HepG2 (cell line): ENCODE results near the gene TMC4. TPM values are rescaled to one million over a fixed set of nuclear protein-coding genes. Genes with fewer than 3 reads are reported as not detected.
A peak's percentile ranks its signal among the peaks of the same experiment; 100 is the strongest.

ENCODE experiments used
- CREM ChIP-seq, 2 experiments: sonication (generic) in 1 of 2; formaldehyde crosslinking in 1 of 2; IDR thresholded peaks; 2 replicates each; pipeline versions ENCODE4 v1.4.0 to v1.6.1; 2016 to 2020; ENCODE audit warnings: antibody characterized with exemption in 1 of 2, mild to moderate bottlenecking in 1 of 2, missing genetic modification reagents in 1 of 2
- EED ChIP-seq: sonication (generic); formaldehyde crosslinking; IDR thresholded peaks from 2 replicates; pipeline ENCODE4 v1.5.0; 2020; ENCODE audit warnings: mild to moderate bottlenecking, missing genetic modification reagents
- FOXA3 ChIP-seq: IDR thresholded peaks from 2 replicates; pipeline ENCODE4 v1.6.1; 2016; ENCODE audit warnings: missing genetic modification reagents, missing compliant biosample characterization
- IRF1 ChIP-seq: sonication (generic); formaldehyde crosslinking; IDR thresholded peaks from 2 replicates; pipeline ENCODE4 v1.4.0; 2020; ENCODE audit warnings: low read depth, mild to moderate bottlenecking, missing genetic modification reagents
- NR0B2 ChIP-seq: sonication (generic); formaldehyde crosslinking; IDR thresholded peaks from 2 replicates; pipeline ENCODE4 v1.4.0; 2020; ENCODE audit warnings: mild to moderate bottlenecking, missing genetic modification reagents
- SNAI1 ChIP-seq: sonication (generic); formaldehyde crosslinking; IDR thresholded peaks from 2 replicates; pipeline ENCODE4 v1.5.0; 2020; ENCODE audit warnings: mild to moderate bottlenecking, missing genetic modification reagents, borderline replicate concordance
- ZFX ChIP-seq: sonication (generic); formaldehyde crosslinking; IDR thresholded peaks from 2 replicates; pipeline ENCODE4 v1.4.0; 2020; ENCODE audit warnings: mild to moderate bottlenecking, low read depth, missing genetic modification reagents, moderate library complexity
- ZNF33B ChIP-seq: sonication (generic); formaldehyde crosslinking; IDR thresholded peaks from 2 replicates; pipeline ENCODE4 v1.5.1; 2020; ENCODE audit warnings: mild to moderate bottlenecking, missing genetic modification reagents
- ZNF354B ChIP-seq: sonication (generic); formaldehyde crosslinking; IDR thresholded peaks from 2 replicates; pipeline ENCODE4 v1.8.0; 2022; ENCODE audit warnings: mild to moderate bottlenecking, missing genetic modification reagents
- ZNF382 ChIP-seq: sonication (generic); formaldehyde crosslinking; IDR thresholded peaks from 2 replicates; pipeline ENCODE4 v1.5.0; 2020; ENCODE audit warnings: missing genetic modification reagents, mild to moderate bottlenecking, borderline replicate concordance
- ZNF44 ChIP-seq: sonication (generic); formaldehyde crosslinking; IDR thresholded peaks from 2 replicates; pipeline ENCODE4 v1.5.1; 2020; ENCODE audit warnings: mild to moderate bottlenecking, missing genetic modification reagents
- ZNF629 ChIP-seq: sonication (generic); formaldehyde crosslinking; conservative IDR thresholded peaks from 2 replicates; pipeline ENCODE4 v1.5.0; 2020; ENCODE audit warnings: missing genetic modification reagents
- ZNF772 ChIP-seq: sonication (generic); formaldehyde crosslinking; IDR thresholded peaks from 2 replicates; pipeline ENCODE4 v1.5.0; 2020; ENCODE audit warnings: mild to moderate bottlenecking, missing genetic modification reagents
- polyA plus RNA-seq, 8 experiments: library from polyadenylated mRNA; depleted of rRNA in 3 of 8; stranded (reverse) in 7 of 8; unstranded in 1 of 8; fragments of >200 nt; fragmentation: Illumina TruSeq in 4 of 8; extraction: Trizol in 4 of 8; gene quantifications; 2 replicates each; pipeline versions ENCODE4 v1.2.1 to v1.2.3, GENCODE V29; 2011 to 2016; ENCODE audit warnings: low read depth in 4 of 8, missing spikeins in 1 of 8, mixed read lengths in 1 of 8; ENCODE audit not compliant: insufficient read depth in 1 of 8
- total RNA-seq, 5 experiments: library from RNA; depleted of rRNA; stranded (reverse); fragments of >200 nt; fragmentation: Illumina TruSeq; extraction: Trizol; gene quantifications; 2 replicates each; pipeline ENCODE4 v1.2.3, GENCODE V29; 2016; ENCODE audit warnings: low read depth in 1 of 5
- TF ChIP-seq, protein P1 (sequence below): sonication (generic); formaldehyde crosslinking; IDR thresholded peaks from 2 replicates; pipeline ENCODE4 v1.9.0; 2022; ENCODE audit warnings: missing genetic modification reagents, mild to moderate bottlenecking, borderline replicate concordance
- TF ChIP-seq, protein P2 (sequence below): sonication (generic); formaldehyde crosslinking; IDR thresholded peaks from 2 replicates; pipeline ENCODE4 v1.8.1; 2023; ENCODE audit warnings: mild to moderate bottlenecking, moderate library complexity, missing genetic modification reagents
- TF ChIP-seq, protein P3 (sequence below): sonication (generic); formaldehyde crosslinking; IDR thresholded peaks from 2 replicates; pipeline ENCODE4 v1.8.0; 2022; ENCODE audit warnings: mild to moderate bottlenecking, missing genetic modification reagents
- TF ChIP-seq, protein P4 (sequence below): sonication (generic); formaldehyde crosslinking; IDR thresholded peaks from 2 replicates; pipeline ENCODE4 v1.4.0; 2020; ENCODE audit warnings: low read depth, missing genetic modification reagents

Gene TMC4
- total and polyA plus RNA-seq, 2 of the 13 experiments (the other 11 are each of a cell fraction or from before 2014, with no cell fraction given), result 0.13 to 0.24 TPM

DNA sequence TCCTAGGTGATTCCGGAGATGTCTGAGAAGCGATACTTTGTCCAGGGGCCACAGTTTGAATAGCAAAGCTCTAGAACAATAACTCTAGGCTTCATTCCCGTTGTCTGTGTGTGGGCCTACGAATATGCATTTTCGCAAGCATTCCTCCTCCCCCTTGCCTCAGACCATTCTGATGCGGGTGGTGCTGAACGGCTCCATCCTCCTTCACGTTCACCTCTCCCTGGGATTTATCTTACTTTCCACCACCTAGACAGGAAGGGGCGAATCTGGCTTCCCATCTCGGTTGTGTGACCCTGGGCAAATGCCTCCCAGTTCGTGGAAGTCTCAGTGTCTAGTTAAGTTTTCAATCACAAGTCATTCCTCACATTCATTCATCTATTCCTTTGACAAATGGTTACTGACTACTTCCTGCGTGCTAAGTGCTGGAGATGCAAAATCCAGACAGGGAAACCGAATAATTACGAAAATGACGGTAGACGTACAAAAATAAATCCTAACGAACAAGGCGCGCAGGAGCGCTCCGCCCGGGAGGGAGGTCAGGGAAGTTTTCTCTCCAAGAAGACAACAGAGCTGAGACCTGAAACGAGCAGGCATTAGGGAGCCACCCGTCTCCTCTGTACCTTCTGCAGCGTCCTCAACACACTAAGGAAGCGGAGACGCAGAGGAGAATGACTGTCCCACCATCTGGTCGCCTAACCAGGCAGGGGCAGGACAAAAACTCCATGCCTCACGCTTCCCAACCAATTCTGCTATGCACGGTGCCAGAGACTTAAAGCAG, 36.7 kb downstream of the TMC4 start (continued):
- 0 out of 2 replicates have a peak, but pooled peaks have one; percentile 62 for TF ChIP-seq ZNF354B (CRISPR knock-in tag)
- TF ChIP-seq ZNF772, result 0 out of 2 replicates have a peak, but pooled peaks have one; percentile 33
- no peak for TF ChIP-seq NR0B2 (CRISPR knock-in tag)
- 0 out of 2 replicates have a peak, but pooled peaks have one; percentile 53 for TF ChIP-seq EED (CRISPR knock-in tag)
- no peak for TF ChIP-seq ZFX (CRISPR knock-in tag)
- TF ChIP-seq FOXA3 (CRISPR knock-in tag), result 0 out of 2 replicates have a peak, but pooled peaks have one; percentile 6
- TF ChIP-seq, protein P1, sequence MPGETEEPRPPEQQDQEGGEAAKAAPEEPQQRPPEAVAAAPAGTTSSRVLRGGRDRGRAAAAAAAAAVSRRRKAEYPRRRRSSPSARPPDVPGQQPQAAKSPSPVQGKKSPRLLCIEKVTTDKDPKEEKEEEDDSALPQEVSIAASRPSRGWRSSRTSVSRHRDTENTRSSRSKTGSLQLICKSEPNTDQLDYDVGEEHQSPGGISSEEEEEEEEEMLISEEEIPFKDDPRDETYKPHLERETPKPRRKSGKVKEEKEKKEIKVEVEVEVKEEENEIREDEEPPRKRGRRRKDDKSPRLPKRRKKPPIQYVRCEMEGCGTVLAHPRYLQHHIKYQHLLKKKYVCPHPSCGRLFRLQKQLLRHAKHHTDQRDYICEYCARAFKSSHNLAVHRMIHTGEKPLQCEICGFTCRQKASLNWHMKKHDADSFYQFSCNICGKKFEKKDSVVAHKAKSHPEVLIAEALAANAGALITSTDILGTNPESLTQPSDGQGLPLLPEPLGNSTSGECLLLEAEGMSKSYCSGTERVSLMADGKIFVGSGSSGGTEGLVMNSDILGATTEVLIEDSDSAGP, result peak; percentile 13; the same call in 1 of the 2 replicates
- TF ChIP-seq, protein P2, sequence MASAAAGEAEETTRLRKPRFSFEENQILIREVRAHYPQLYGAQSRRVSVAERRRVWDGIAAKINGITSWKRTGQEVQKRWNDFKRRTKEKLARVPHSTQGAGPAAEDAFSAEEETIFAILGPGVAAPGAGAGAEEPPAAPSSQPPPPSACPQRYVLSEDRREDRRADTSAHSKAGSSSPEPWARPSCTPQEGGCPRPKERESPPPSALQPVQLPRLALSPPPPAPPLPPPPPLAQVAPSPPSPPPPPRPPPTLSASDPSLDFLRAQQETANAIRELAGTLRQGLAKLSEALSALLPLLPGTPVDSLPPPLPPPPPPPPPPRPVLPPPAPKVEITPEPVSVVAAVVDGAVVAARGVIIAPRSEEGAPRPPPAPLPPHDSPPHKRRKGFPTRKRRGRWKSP (CRISPR knock-in tag), result no peak
- TF ChIP-seq IRF1, result no peak
- TF ChIP-seq ZNF382 (CRISPR knock-in tag), result no peak
- TF ChIP-seq ZNF33B (CRISPR knock-in tag), result no peak
- TF ChIP-seq ZNF44 (CRISPR knock-in tag), result no peak
- no peak for TF ChIP-seq ZNF629 (CRISPR knock-in tag)
- TF ChIP-seq CREM (IDR thresholded peaks at IDR 0.05), result no peak
- no peak for TF ChIP-seq CREM (CRISPR knock-in tag; IDR thresholded peaks at IDR 0.05)
- TF ChIP-seq, protein P3, sequence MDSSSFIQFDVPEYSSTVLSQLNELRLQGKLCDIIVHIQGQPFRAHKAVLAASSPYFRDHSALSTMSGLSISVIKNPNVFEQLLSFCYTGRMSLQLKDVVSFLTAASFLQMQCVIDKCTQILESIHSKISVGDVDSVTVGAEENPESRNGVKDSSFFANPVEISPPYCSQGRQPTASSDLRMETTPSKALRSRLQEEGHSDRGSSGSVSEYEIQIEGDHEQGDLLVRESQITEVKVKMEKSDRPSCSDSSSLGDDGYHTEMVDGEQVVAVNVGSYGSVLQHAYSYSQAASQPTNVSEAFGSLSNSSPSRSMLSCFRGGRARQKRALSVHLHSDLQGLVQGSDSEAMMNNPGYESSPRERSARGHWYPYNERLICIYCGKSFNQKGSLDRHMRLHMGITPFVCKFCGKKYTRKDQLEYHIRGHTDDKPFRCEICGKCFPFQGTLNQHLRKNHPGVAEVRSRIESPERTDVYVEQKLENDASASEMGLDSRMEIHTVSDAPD (CRISPR knock-in tag), result no peak
- TF ChIP-seq SNAI1 (CRISPR knock-in tag), result no peak
- TF ChIP-seq, protein P4, sequence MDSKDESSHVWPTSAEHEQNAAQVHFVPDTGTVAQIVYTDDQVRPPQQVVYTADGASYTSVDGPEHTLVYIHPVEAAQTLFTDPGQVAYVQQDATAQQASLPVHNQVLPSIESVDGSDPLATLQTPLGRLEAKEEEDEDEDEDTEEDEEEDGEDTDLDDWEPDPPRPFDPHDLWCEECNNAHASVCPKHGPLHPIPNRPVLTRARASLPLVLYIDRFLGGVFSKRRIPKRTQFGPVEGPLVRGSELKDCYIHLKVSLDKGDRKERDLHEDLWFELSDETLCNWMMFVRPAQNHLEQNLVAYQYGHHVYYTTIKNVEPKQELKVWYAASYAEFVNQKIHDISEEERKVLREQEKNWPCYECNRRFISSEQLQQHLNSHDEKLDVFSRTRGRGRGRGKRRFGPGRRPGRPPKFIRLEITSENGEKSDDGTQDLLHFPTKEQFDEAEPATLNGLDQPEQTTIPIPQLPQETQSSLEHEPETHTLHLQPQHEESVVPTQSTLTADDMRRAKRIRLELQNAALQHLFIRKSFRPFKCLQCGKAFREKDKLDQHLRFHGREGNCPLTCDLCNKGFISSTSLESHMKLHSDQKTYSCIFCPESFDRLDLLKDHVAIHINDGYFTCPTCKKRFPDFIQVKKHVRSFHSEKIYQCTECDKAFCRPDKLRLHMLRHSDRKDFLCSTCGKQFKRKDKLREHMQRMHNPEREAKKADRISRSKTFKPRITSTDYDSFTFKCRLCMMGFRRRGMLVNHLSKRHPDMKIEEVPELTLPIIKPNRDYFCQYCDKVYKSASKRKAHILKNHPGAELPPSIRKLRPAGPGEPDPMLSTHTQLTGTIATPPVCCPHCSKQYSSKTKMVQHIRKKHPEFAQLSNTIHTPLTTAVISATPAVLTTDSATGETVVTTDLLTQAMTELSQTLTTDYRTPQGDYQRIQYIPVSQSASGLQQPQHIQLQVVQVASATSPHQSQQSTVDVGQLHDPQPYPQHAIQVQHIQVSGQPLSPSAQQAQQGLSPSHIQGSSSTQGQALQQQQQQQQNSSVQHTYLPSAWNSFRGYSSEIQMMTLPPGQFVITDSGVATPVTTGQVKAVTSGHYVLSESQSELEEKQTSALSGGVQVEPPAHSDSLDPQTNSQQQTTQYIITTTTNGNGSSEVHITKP, result 0 out of 2 replicates have a peak, but pooled peaks have one; percentile 8
